ENCODE data around the gene CDX1.

CDX1 gene

GRCh38 chr5:150158170-150158949, 8.2 kb upstream of the CDX1 start:
- DNase-seq (ENCODE audit: low read depth): peak; percentile 73
- peak overlapping the region; percentile 23 for H3K4me3 ChIP-seq (ENCODE audit: low read length)
- no peak for TF ChIP-seq CTCF (conservative IDR thresholded peaks at IDR 0.05; ENCODE audit: low read length)

- no peak for DNase-seq (ENCODE audit: low read depth)
- TF ChIP-seq CTCF (conservative IDR thresholded peaks at IDR 0.05; ENCODE audit: low read length): no peak
- 0 out of 2 replicates have a peak overlapping the region, but pooled peaks have one; percentile 6 for H3K4me3 ChIP-seq (ENCODE audit: low read length)
Measured at GRCh38 chr5:150159031-150159430, 7.5 kb upstream of the CDX1 start.

GRCh38 chr5:150159741-150160179, 6.8 kb upstream of the CDX1 start:
- TF ChIP-seq CTCF (conservative IDR thresholded peaks at IDR 0.05; ENCODE audit: low read length): no peak
- peak; percentile 90 for DNase-seq (ENCODE audit: low read depth)
- no peak overlapping the region for H3K4me3 ChIP-seq (ENCODE audit: low read length)

GRCh38 chr5:150160448-150161081, 6.0 kb upstream of the CDX1 start:
- no peak overlapping the region for H3K4me3 ChIP-seq (ENCODE audit: low read length)
- no peak for DNase-seq (ENCODE audit: low read depth)
- peak; percentile 4; the same call in 1 of the 2 replicates for TF ChIP-seq CTCF (conservative IDR thresholded peaks at IDR 0.05; ENCODE audit: low read length)

GRCh38 chr5:150161242-150162141, 5.1 kb upstream of the CDX1 start:
- no peak overlapping the region for H3K4me3 ChIP-seq (ENCODE audit: low read length)
- TF ChIP-seq CTCF (conservative IDR thresholded peaks at IDR 0.05; ENCODE audit: low read length): peak; percentile 96
- DNase-seq (ENCODE audit: low read depth): peak; percentile 70

- DNase-seq (ENCODE audit: low read depth): no peak
- no peak for TF ChIP-seq CTCF (conservative IDR thresholded peaks at IDR 0.05; ENCODE audit: low read length)
- H3K4me3 ChIP-seq (ENCODE audit: low read length): no peak overlapping the region
Measured at GRCh38 chr5:150162142-150162513, 4.5 kb upstream of the CDX1 start.

Data from AG10803 (cell line).